Stomach (tissue), 9 donors: Measurements from ENCODE around the gene AMBP. TPM values are rescaled to one million over a fixed set of nuclear protein-coding genes. Genes with fewer than 3 reads are reported as not detected.

Experiments used
- DNase-seq, 2 donors: peaks; one replicate each; pipeline versions ENCODE4 v3.0.0 to v3.0.0-alpha.2; 2013 to 2019
- H3K27ac ChIP-seq, 5 donors: fragments of 200-600 bp in 4 of 5; sonication (generic) in 4 of 5; one replicate each; pipeline ENCODE4 v1.5.1; 2013 to 2019; ENCODE audit warnings: mild to moderate bottlenecking in 1 of 5, moderate library complexity in 1 of 5
- H3K27me3 ChIP-seq, 3 donors: fragments of 200-600 bp; sonication (generic); one replicate each; pipeline ENCODE4 v1.5.1; 2017 to 2019; ENCODE audit warnings: mixed run types in 1 of 3
- H3K36me3 ChIP-seq, 4 donors: fragments of 200-600 bp; sonication (generic); 1 replicate in 3 of 4; 2 replicates in 1 of 4; pipeline ENCODE4 v1.5.1; 2016 to 2019
- H3K4me1 ChIP-seq, 4 donors: fragments of 200-600 bp; sonication (generic); one replicate each; pipeline ENCODE4 v1.5.1; 2016 to 2019
- H3K4me3 ChIP-seq, 4 donors: fragments of 200-600 bp; sonication (generic) in 3 of 4; one replicate each; pipeline ENCODE4 v1.5.1; 2016 to 2019; ENCODE audit warnings: mild to moderate bottlenecking in 1 of 4
- H3K9me3 ChIP-seq, 4 donors: fragments of 200-600 bp; sonication (generic); one replicate each; pipeline ENCODE4 v1.5.1; 2016 to 2019
- CTCF ChIP-seq, 7 experiments: fragments of 450-650 bp in 4 of 7; fragments of 200-600 bp in 3 of 7; sonication (generic) in 3 of 7; IDR thresholded peaks; one replicate each; pipeline ENCODE4 v1.5.1; 2016 to 2019; ENCODE audit warnings: antibody characterized with exemption in 7 of 7, control low read depth in 2 of 7, mild to moderate bottlenecking in 1 of 7
- EP300 ChIP-seq: sonication (generic); formaldehyde crosslinking; IDR thresholded peaks from one replicate; pipeline ENCODE4 v1.6.1; 2017; ENCODE audit warnings: antibody characterized with exemption
- POLR2A ChIP-seq, 4 donors: fragments of 450-650 bp; IDR thresholded peaks; one replicate each; pipeline ENCODE4 v1.6.1; 2016; ENCODE audit warnings: antibody characterized with exemption in 4 of 4, control low read depth in 2 of 4, mild to moderate bottlenecking in 1 of 4, moderate library complexity in 1 of 4
- POLR2AphosphoS5 ChIP-seq, 3 donors: sonication (generic); formaldehyde crosslinking; IDR thresholded peaks; one replicate each; pipeline ENCODE4 v1.6.1; 2016; ENCODE audit warnings: antibody characterized with exemption in 3 of 3
- WGBS, 5 donors: extraction: QIAGEN DNeasy Blood & Tissue Kit in 3 of 5; methylation state at CpG; one replicate each; pipeline versions ENCODE4 v1.1.5 to v1.1.7; 2013 to 2018; 5-methylcytosine and 5-hydroxymethylcytosine counted together
- intact Hi-C: fragments of 100-400 bp; cut with DNase I; formaldehyde crosslinking; loops from one replicate; pipeline ENCODE4 v1.15.1; 2023; ENCODE audit warnings: low total_unique reads
- polyA plus RNA-seq, 3 donors: library from polyadenylated mRNA; stranded (reverse); fragments of 200-250 nt; gene quantifications; one replicate each; pipeline ENCODE4 v1.2.3, GENCODE V29; 2013
- total RNA-seq, 5 donors: library from RNA; depleted of rRNA; stranded (reverse); fragments of >200 nt; gene quantifications; one replicate each; pipeline versions ENCODE4 v1.1.0 to v1.2.3, GENCODE V29; 2014 to 2016
- donor health status: healthy with polysubstance abuse.
- donor health status: Bipolar disorder and iron deficiency.
- donor health status: healthy.

Gene AMBP
- total and polyA plus RNA-seq, 8 donors, result 0.89 to 3.3 (median 2.5) TPM; not detected in 2

DNA sequence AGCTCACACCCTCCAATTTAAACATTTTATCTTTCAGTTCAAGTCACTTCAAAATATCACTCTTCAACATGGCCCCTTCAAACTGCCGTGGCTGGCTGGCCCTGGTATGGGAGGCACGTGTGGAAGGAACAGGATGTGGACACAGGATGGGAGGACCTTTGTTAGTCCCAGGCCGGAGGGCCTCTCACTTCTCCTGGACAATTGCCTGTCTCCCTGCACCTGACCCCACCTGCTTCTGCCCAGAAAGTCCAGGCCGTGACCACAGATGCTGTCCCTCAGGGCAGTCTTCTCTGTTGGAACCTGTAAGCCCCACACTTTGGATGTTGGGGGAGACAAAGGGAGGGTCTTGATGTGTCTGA is 19.4 kb downstream of the AMBP start:
- Histone ChIP-seq H3K4me1 (peaks cover 0 to 12% (median 0%) of the 10 kb centered on the region in 4 donors), H3K4me3 (no peak overlapping the region), H3K27ac (no peak overlapping the region), H3K36me3 (peaks cover 0 to 22% (median 9%) of the 10 kb centered on the region in 4 donors), H3K27me3 (no peaks in the 10 kb centered on the region), H3K9me3 (no peaks in the 10 kb centered on the region)
- TF ChIP-seq POLR2AphosphoS5 (IDR thresholded peaks at IDR 0.05) (no peak), CTCF (IDR thresholded peaks at IDR 0.05) (no peak), EP300 (no peak), POLR2A (IDR thresholded peaks at IDR 0.05) (no peak)
- no peak for DNase-seq
- intact Hi-C loops, result no loop called here
- 63 to 79% (median 70%) methylated on average over 4 of the region's 4 CpGs for WGBS, 5 donors

DNA sequence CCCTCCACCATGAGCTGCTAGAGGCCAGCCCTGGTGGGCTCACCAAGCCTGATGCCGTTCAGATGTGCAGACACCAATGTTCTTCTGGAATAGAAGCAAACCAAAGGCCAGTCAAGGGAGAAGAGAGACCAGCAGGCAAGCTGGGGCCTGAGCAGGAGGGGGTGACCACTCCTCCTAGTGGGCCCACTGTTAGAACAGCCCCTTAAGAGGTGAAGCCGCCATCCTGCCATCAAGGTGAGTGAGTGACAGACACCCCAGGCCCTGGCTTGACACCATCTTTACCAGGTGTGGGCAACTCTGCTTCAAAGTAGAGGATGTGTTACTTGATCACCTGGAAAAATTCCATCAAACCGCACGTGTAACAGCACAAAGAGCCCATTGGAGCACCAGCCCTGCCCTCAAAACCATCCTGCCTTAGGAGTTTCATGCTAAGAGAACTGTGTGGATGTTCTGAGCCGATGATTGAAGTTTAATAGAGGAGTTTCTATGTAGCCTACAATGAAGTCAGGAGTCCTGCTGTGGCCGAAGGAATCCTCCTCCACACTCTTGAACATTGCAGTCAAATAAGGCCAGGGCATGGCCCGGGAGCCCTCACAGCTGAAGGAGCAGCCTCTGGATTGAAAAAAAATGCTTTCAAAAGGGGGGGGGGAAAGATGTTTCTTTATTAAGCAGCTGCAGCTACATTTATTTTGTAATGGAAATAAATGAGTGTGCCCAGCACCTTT is 20.8 kb downstream of the AMBP start:
- H3K27ac ChIP-seq, result no peak overlapping the region
- H3K9me3 ChIP-seq, result no peaks in the 10 kb centered on the region
- H3K27me3 ChIP-seq, result no peaks in the 10 kb centered on the region
- WGBS, 5 donors, result 76 to 85% (median 82%) methylated on average over 7 of the region's 7 CpGs
- H3K4me3 ChIP-seq, result no peak overlapping the region
- no peak for TF ChIP-seq POLR2AphosphoS5 (IDR thresholded peaks at IDR 0.05)
- TF ChIP-seq CTCF (IDR thresholded peaks at IDR 0.05), result no peak
- no peak for TF ChIP-seq EP300
- TF ChIP-seq POLR2A (IDR thresholded peaks at IDR 0.05), result no peak
- H3K4me1 ChIP-seq, result peaks cover 0 to 12% (median 0%) of the 10 kb centered on the region in 4 donors
- H3K36me3 ChIP-seq, result peaks cover 0 to 36% (median 17%) of the 10 kb centered on the region in 4 donors
- DNase-seq, result no peak
- intact Hi-C loops, result no loop called here

DNA sequence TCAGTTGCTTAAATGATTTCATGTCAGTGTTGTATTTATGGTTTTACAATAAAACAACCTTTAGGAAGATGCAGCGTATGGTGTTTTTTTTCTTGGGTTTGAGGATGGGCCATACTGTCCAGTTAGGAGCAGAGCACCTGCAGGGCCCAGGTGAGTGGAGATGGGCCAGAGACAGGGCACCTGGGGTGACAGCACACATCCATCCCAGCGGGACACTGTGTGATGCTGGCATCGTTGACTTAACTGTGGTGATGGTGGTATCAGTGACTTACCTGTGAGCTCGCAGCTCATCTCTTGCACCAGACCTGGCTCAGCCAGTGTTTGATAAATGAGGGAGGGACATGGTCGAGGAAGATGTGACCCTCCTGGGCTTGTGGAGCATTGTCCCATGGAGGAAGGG is 21.6 kb downstream of the AMBP start:
- no peak for DNase-seq
- Histone ChIP-seq H3K9me3 (no peaks in the 10 kb centered on the region), H3K4me3 (no peak overlapping the region), H3K27ac (no peak overlapping the region), H3K4me1 (peaks cover 0 to 12% (median 0%) of the 10 kb centered on the region in 4 donors), H3K36me3 (peaks cover 0 to 44% (median 24%) of the 10 kb centered on the region in 4 donors), H3K27me3 (no peaks in the 10 kb centered on the region)
- WGBS, 5 donors, result 88 to 92% (median 91%) methylated on average over 5 of the region's 5 CpGs
- no peak for TF ChIP-seq POLR2A (IDR thresholded peaks at IDR 0.05)
- TF ChIP-seq POLR2AphosphoS5 (IDR thresholded peaks at IDR 0.05), result no peak
- no peak for TF ChIP-seq CTCF (IDR thresholded peaks at IDR 0.05)
- TF ChIP-seq EP300, result no peak
- intact Hi-C loops, result no loop called here

GRCh38 chr9:114055894-114056293 is 22.2 kb downstream of the AMBP start:
- intact Hi-C loops, result no loop called here
- TF ChIP-seq POLR2AphosphoS5 (IDR thresholded peaks at IDR 0.05) (no peak), CTCF (IDR thresholded peaks at IDR 0.05) (no peak), POLR2A (IDR thresholded peaks at IDR 0.05) (no peak), EP300 (no peak)
- no peaks in the 10 kb centered on the region for H3K9me3 ChIP-seq
- H3K27ac ChIP-seq, result no peak overlapping the region
- H3K36me3 ChIP-seq, result peaks cover 0 to 50% (median 31%) of the 10 kb centered on the region in 4 donors
- H3K4me1 ChIP-seq, result peaks cover 0 to 12% (median 0%) of the 10 kb centered on the region in 4 donors
- 85 to 93% (median 91%) methylated on average over 7 of the region's 7 CpGs for WGBS, 5 donors
- DNase-seq, result no peak
- H3K4me3 ChIP-seq, result no peak overlapping the region
- H3K27me3 ChIP-seq, result no peaks in the 10 kb centered on the region
